ENCODE data around the gene EXOC6B.
A peak's percentile ranks its signal among the peaks of the same experiment; 100 is the strongest.

The EXOC6B gene

GRCh38 chr2:72750977-72751639 is 74.7 kb downstream of the EXOC6B start:
- no peak overlapping the region for H3K4me3 ChIP-seq (ENCODE audit: low read length)
- no CpG with 5 or more reads among the region's 3 CpGs for WGBS (ENCODE audit: extremely low coverage, insufficient coverage, low lambda C conversion rate)
- H4K8ac ChIP-seq (ENCODE audit: low read depth, low read length), result no peak overlapping the region
- H2BK15ac ChIP-seq (replicated peaks; ENCODE audit: low read depth), result no peak overlapping the region
- H3K18ac ChIP-seq (ENCODE audit: low read length), result no peak overlapping the region
- no peaks in the 10 kb centered on the region for H3K27me3 ChIP-seq (ENCODE audit: insufficient read depth, low read length, poor library complexity)
- no peak overlapping the region for H3K23ac ChIP-seq (ENCODE audit: low read length)
- H3K9ac ChIP-seq (ENCODE audit: low read length), result no peak overlapping the region
- no peak overlapping the region for H2BK120ac ChIP-seq (ENCODE audit: low read depth, low read length)
- H3K4ac ChIP-seq (ENCODE audit: low read depth, low read length), result no peak overlapping the region
- no peak overlapping the region for H2AK5ac ChIP-seq (ENCODE audit: low read length)
- no peaks in the 10 kb centered on the region for H3K4me1 ChIP-seq (ENCODE audit: control insufficient read depth, low read depth, low read length)
- H3K4me2 ChIP-seq (ENCODE audit: low read length), result no peak overlapping the region
- DNase-seq, result peak; percentile 67
- H3K56ac ChIP-seq (ENCODE audit: low read length), result no peak overlapping the region
- H4K5ac ChIP-seq (ENCODE audit: low read length), result no peak overlapping the region
- no peaks in the 10 kb centered on the region for H3K36me3 ChIP-seq (ENCODE audit: control insufficient read depth, insufficient read depth, low read length)
- no peaks in the 10 kb centered on the region for H3K79me2 ChIP-seq (ENCODE audit: control insufficient read depth, insufficient read depth, low read length)
- no peak overlapping the region for H3K27ac ChIP-seq (ENCODE audit: low read depth, low read length)
- H2BK5ac ChIP-seq (ENCODE audit: low read length), result no peak overlapping the region
- no peaks in the 10 kb centered on the region for H3K79me1 ChIP-seq (ENCODE audit: low read length)

GRCh38 chr2:72750466-72750865 is 75.4 kb downstream of the EXOC6B start:
- Histone ChIP-seq H3K23ac (ENCODE audit: low read length) (no peak overlapping the region), H3K4me1 (ENCODE audit: control insufficient read depth, low read depth, low read length) (no peaks in the 10 kb centered on the region), H2BK5ac (ENCODE audit: low read length) (no peak overlapping the region), H3K79me2 (ENCODE audit: control insufficient read depth, insufficient read depth, low read length) (no peaks in the 10 kb centered on the region), H3K56ac (ENCODE audit: low read length) (no peak overlapping the region), H3K4me3 (ENCODE audit: low read length) (no peak overlapping the region), H2AK5ac (ENCODE audit: low read length) (no peak overlapping the region), H3K18ac (ENCODE audit: low read length) (no peak overlapping the region), H2BK15ac (replicated peaks; ENCODE audit: low read depth) (no peak overlapping the region), H3K27me3 (ENCODE audit: insufficient read depth, low read length, poor library complexity) (no peaks in the 10 kb centered on the region), H3K79me1 (ENCODE audit: low read length) (no peaks in the 10 kb centered on the region), H4K5ac (ENCODE audit: low read length) (no peak overlapping the region), H3K9ac (ENCODE audit: low read length) (no peak overlapping the region), H3K27ac (ENCODE audit: low read depth, low read length) (no peak overlapping the region), H3K36me3 (ENCODE audit: control insufficient read depth, insufficient read depth, low read length) (no peaks in the 10 kb centered on the region), H3K4ac (ENCODE audit: low read depth, low read length) (no peak overlapping the region), H4K8ac (ENCODE audit: low read depth, low read length) (no peak overlapping the region), H3K4me2 (ENCODE audit: low read length) (no peak overlapping the region), H2BK120ac (ENCODE audit: low read depth, low read length) (no peak overlapping the region)
- WGBS (ENCODE audit: extremely low coverage, insufficient coverage, low lambda C conversion rate), result no CpG with 5 or more reads among the region's 1 CpG
- DNase-seq, result peak; percentile 53

- no peak overlapping the region for H3K23ac ChIP-seq (ENCODE audit: low read length)
- H3K4me1 ChIP-seq (ENCODE audit: control insufficient read depth, low read depth, low read length), result no peaks in the 10 kb centered on the region
- H4K5ac ChIP-seq (ENCODE audit: low read length), result no peak overlapping the region
- no peak overlapping the region for H3K4ac ChIP-seq (ENCODE audit: low read depth, low read length)
- H3K9ac ChIP-seq (ENCODE audit: low read length), result no peak overlapping the region
- no peak overlapping the region for H3K56ac ChIP-seq (ENCODE audit: low read length)
- H3K27me3 ChIP-seq (ENCODE audit: insufficient read depth, low read length, poor library complexity), result no peaks in the 10 kb centered on the region
- H3K79me2 ChIP-seq (ENCODE audit: control insufficient read depth, insufficient read depth, low read length), result no peaks in the 10 kb centered on the region
- H3K4me2 ChIP-seq (ENCODE audit: low read length), result no peak overlapping the region
- no CpG with 5 or more reads among the region's 1 CpG for WGBS (ENCODE audit: extremely low coverage, insufficient coverage, low lambda C conversion rate)
- H3K36me3 ChIP-seq (ENCODE audit: control insufficient read depth, insufficient read depth, low read length), result no peaks in the 10 kb centered on the region
- H3K27ac ChIP-seq (ENCODE audit: low read depth, low read length), result no peak overlapping the region
- no peak overlapping the region for H2AK5ac ChIP-seq (ENCODE audit: low read length)
- no peak overlapping the region for H2BK5ac ChIP-seq (ENCODE audit: low read length)
- no peak overlapping the region for H3K18ac ChIP-seq (ENCODE audit: low read length)
- H2BK120ac ChIP-seq (ENCODE audit: low read depth, low read length), result no peak overlapping the region
- DNase-seq, result no peak
- H4K8ac ChIP-seq (ENCODE audit: low read depth, low read length), result no peak overlapping the region
- no peak overlapping the region for H3K4me3 ChIP-seq (ENCODE audit: low read length)
- no peak overlapping the region for H2BK15ac ChIP-seq (replicated peaks; ENCODE audit: low read depth)
- H3K79me1 ChIP-seq (ENCODE audit: low read length), result no peaks in the 10 kb centered on the region
Observed at GRCh38 chr2:72747344-72747743, 78.5 kb downstream of the EXOC6B start.

GRCh38 chr2:72745679-72746368 is 80.0 kb downstream of the EXOC6B start:
- H3K27ac ChIP-seq (ENCODE audit: low read depth, low read length), result no peak overlapping the region
- H2BK15ac ChIP-seq (replicated peaks; ENCODE audit: low read depth), result no peak overlapping the region
- no peaks in the 10 kb centered on the region for H3K27me3 ChIP-seq (ENCODE audit: insufficient read depth, low read length, poor library complexity)
- no peak overlapping the region for H3K18ac ChIP-seq (ENCODE audit: low read length)
- no peak overlapping the region for H3K4me3 ChIP-seq (ENCODE audit: low read length)
- no peak overlapping the region for H4K5ac ChIP-seq (ENCODE audit: low read length)
- no peak overlapping the region for H2AK5ac ChIP-seq (ENCODE audit: low read length)
- WGBS (ENCODE audit: extremely low coverage, insufficient coverage, low lambda C conversion rate), result no CpG with 5 or more reads among the region's 2 CpGs
- DNase-seq, result peak; percentile 71
- H3K56ac ChIP-seq (ENCODE audit: low read length), result no peak overlapping the region
- H3K9ac ChIP-seq (ENCODE audit: low read length), result no peak overlapping the region
- no peak overlapping the region for H3K4ac ChIP-seq (ENCODE audit: low read depth, low read length)
- H2BK120ac ChIP-seq (ENCODE audit: low read depth, low read length), result no peak overlapping the region
- H3K36me3 ChIP-seq (ENCODE audit: control insufficient read depth, insufficient read depth, low read length), result no peaks in the 10 kb centered on the region
- no peaks in the 10 kb centered on the region for H3K79me2 ChIP-seq (ENCODE audit: control insufficient read depth, insufficient read depth, low read length)
- H2BK5ac ChIP-seq (ENCODE audit: low read length), result no peak overlapping the region
- no peak overlapping the region for H3K23ac ChIP-seq (ENCODE audit: low read length)
- H4K8ac ChIP-seq (ENCODE audit: low read depth, low read length), result no peak overlapping the region
- no peaks in the 10 kb centered on the region for H3K4me1 ChIP-seq (ENCODE audit: control insufficient read depth, low read depth, low read length)
- H3K79me1 ChIP-seq (ENCODE audit: low read length), result no peaks in the 10 kb centered on the region
- H3K4me2 ChIP-seq (ENCODE audit: low read length), result no peak overlapping the region

- H3K79me2 ChIP-seq (ENCODE audit: control insufficient read depth, insufficient read depth, low read length), result no peaks in the 10 kb centered on the region
Observed at GRCh38 chr2:72744049-72744448, 81.8 kb downstream of the EXOC6B start.

GRCh38 chr2:72743481-72743880 is 82.4 kb downstream of the EXOC6B start:
- no peaks in the 10 kb centered on the region for H3K27me3 ChIP-seq (ENCODE audit: insufficient read depth, low read length, poor library complexity)
- WGBS (ENCODE audit: extremely low coverage, insufficient coverage, low lambda C conversion rate), result no CpG with 5 or more reads among the region's 2 CpGs

More at GRCh38 chr2:72744049-72744448, 81.8 kb downstream of the EXOC6B start:
- H3K18ac ChIP-seq (ENCODE audit: low read length), result no peak overlapping the region
- no peak overlapping the region for H3K4ac ChIP-seq (ENCODE audit: low read depth, low read length)
- no peak overlapping the region for H2BK120ac ChIP-seq (ENCODE audit: low read depth, low read length)
- no peak overlapping the region for H2AK5ac ChIP-seq (ENCODE audit: low read length)
- H3K79me1 ChIP-seq (ENCODE audit: low read length), result no peaks in the 10 kb centered on the region
- H4K8ac ChIP-seq (ENCODE audit: low read depth, low read length), result no peak overlapping the region
- no peaks in the 10 kb centered on the region for H3K27me3 ChIP-seq (ENCODE audit: insufficient read depth, low read length, poor library complexity)
- no peak overlapping the region for H3K56ac ChIP-seq (ENCODE audit: low read length)
- no peak overlapping the region for H3K4me3 ChIP-seq (ENCODE audit: low read length)
- H3K9ac ChIP-seq (ENCODE audit: low read length), result no peak overlapping the region
- no peak overlapping the region for H3K23ac ChIP-seq (ENCODE audit: low read length)
- H2BK5ac ChIP-seq (ENCODE audit: low read length), result no peak overlapping the region
- no peaks in the 10 kb centered on the region for H3K36me3 ChIP-seq (ENCODE audit: control insufficient read depth, insufficient read depth, low read length)
- H3K27ac ChIP-seq (ENCODE audit: low read depth, low read length), result no peak overlapping the region
- no peak for DNase-seq
- no peak overlapping the region for H4K5ac ChIP-seq (ENCODE audit: low read length)
- no peaks in the 10 kb centered on the region for H3K4me1 ChIP-seq (ENCODE audit: control insufficient read depth, low read depth, low read length)
- H2BK15ac ChIP-seq (replicated peaks; ENCODE audit: low read depth), result no peak overlapping the region
- H3K4me2 ChIP-seq (ENCODE audit: low read length), result no peak overlapping the region

More at GRCh38 chr2:72743481-72743880, 82.4 kb downstream of the EXOC6B start:
- H4K5ac ChIP-seq (ENCODE audit: low read length), result no peak overlapping the region
- no peaks in the 10 kb centered on the region for H3K79me2 ChIP-seq (ENCODE audit: control insufficient read depth, insufficient read depth, low read length)
- H3K4me3 ChIP-seq (ENCODE audit: low read length), result no peak overlapping the region
- no peak overlapping the region for H3K23ac ChIP-seq (ENCODE audit: low read length)
- H3K27ac ChIP-seq (ENCODE audit: low read depth, low read length), result no peak overlapping the region
- no peak overlapping the region for H2BK120ac ChIP-seq (ENCODE audit: low read depth, low read length)
- no peak overlapping the region for H4K8ac ChIP-seq (ENCODE audit: low read depth, low read length)
- DNase-seq, result no peak
- no peak overlapping the region for H3K18ac ChIP-seq (ENCODE audit: low read length)
- H2BK5ac ChIP-seq (ENCODE audit: low read length), result no peak overlapping the region
- no peak overlapping the region for H3K4me2 ChIP-seq (ENCODE audit: low read length)
- H3K36me3 ChIP-seq (ENCODE audit: control insufficient read depth, insufficient read depth, low read length), result no peaks in the 10 kb centered on the region
- H3K9ac ChIP-seq (ENCODE audit: low read length), result no peak overlapping the region
- no peaks in the 10 kb centered on the region for H3K4me1 ChIP-seq (ENCODE audit: control insufficient read depth, low read depth, low read length)
- no peak overlapping the region for H3K56ac ChIP-seq (ENCODE audit: low read length)
- H3K4ac ChIP-seq (ENCODE audit: low read depth, low read length), result no peak overlapping the region
- no peak overlapping the region for H2BK15ac ChIP-seq (replicated peaks; ENCODE audit: low read depth)
- H3K79me1 ChIP-seq (ENCODE audit: low read length), result no peaks in the 10 kb centered on the region
- H2AK5ac ChIP-seq (ENCODE audit: low read length), result no peak overlapping the region
